ENCODE measurements around the gene SCML2.
A peak's percentile ranks its signal among the peaks of the same experiment; 100 is the strongest.
"Not testable (repeated sequence)": the region's sequence is repeated elsewhere in the genome, so short reads cannot be mapped to it uniquely, and the experiment has no call there.

SCML2 gene

GRCh38 chrX:18354369-18355223 lies at the start of gene SCML2:
SCML2 (minus strand) TSS chrX:18354688; CDS start chrX:18334071, 20,617 bp downstream.
- DNase-seq = no peak

- DNase-seq = no peak
Observed at GRCh38 chrX:18401848-18402213, 47.3 kb upstream of the SCML2 start.

- DNase-seq = no peak
Observed at GRCh38 chrX:18394477-18394876, 40.0 kb upstream of the SCML2 start.

- DNase-seq = peak; percentile 45
Observed at GRCh38 chrX:18390941-18391538, 36.6 kb upstream of the SCML2 start.

- no peak for DNase-seq
Observed at GRCh38 chrX:18389966-18390365, 35.5 kb upstream of the SCML2 start.

- DNase-seq = peak; percentile 21
Observed at GRCh38 chrX:18377796-18378195, 23.3 kb upstream of the SCML2 start.

GRCh38 chrX:18375131-18375805 lies 20.8 kb upstream of the SCML2 start:
- not testable (repeated sequence) for DNase-seq

- DNase-seq = not testable (repeated sequence)
Observed at GRCh38 chrX:18369096-18369495, 14.6 kb upstream of the SCML2 start.

GRCh38 chrX:18368402-18368801 lies 13.9 kb upstream of the SCML2 start:
- DNase-seq = no peak

- no peak for DNase-seq
Observed at GRCh38 chrX:18360867-18361266, 6.4 kb upstream of the SCML2 start.

- no peak for DNase-seq
Observed at GRCh38 chrX:18353931-18354368, 538 bp downstream of the SCML2 start.

GRCh38 chrX:18351784-18352183 lies 2.7 kb downstream of the SCML2 start:
- DNase-seq = no peak

- no peak for DNase-seq
Observed at GRCh38 chrX:18348047-18348446, 6.4 kb downstream of the SCML2 start.

- DNase-seq = no peak
Observed at GRCh38 chrX:18309401-18309800, 45.1 kb downstream of the SCML2 start.

GRCh38 chrX:18297251-18297650 lies 57.2 kb downstream of the SCML2 start:
- DNase-seq = no peak

- DNase-seq = no peak
Observed at GRCh38 chrX:18294893-18295292, 59.6 kb downstream of the SCML2 start.

GRCh38 chrX:18291006-18291545 lies 63.4 kb downstream of the SCML2 start:
- no peak for DNase-seq

- no peak for DNase-seq
Observed at GRCh38 chrX:18290200-18290599, 64.3 kb downstream of the SCML2 start.

- no peak for DNase-seq
Observed at GRCh38 chrX:18288716-18289115, 65.8 kb downstream of the SCML2 start.

GRCh38 chrX:18286322-18286831 lies 68.1 kb downstream of the SCML2 start:
- DNase-seq = no peak

GRCh38 chrX:18278449-18278848 lies 76.0 kb downstream of the SCML2 start:
- no peak for DNase-seq

- DNase-seq = no peak
Observed at GRCh38 chrX:18272222-18272621, 82.3 kb downstream of the SCML2 start.

- no peak for DNase-seq
Observed at GRCh38 chrX:18271725-18272124, 82.8 kb downstream of the SCML2 start.

Measured in CD4-positive, alpha-beta T cell treated with Interleukin-15 for 1 hour (primary cell).